K562 (cell line): ENCODE measurements around the gene ARID4B.

Source experiments
- CREM ChIP-seq: IDR thresholded peaks from 2 replicates; pipeline ENCODE4 v1.6.1; 2014; ENCODE audit warnings: antibody characterized with exemption, low read depth
- FOXA3 ChIP-seq, 2 experiments: fragments of 450-650 bp in 1 of 2; sonication (generic) in 1 of 2; formaldehyde crosslinking; IDR thresholded peaks in 1 of 2; conservative IDR thresholded peaks in 1 of 2; 2 replicates each; pipeline versions ENCODE4 v1.4.0 to v1.8.0; 2020 to 2022; ENCODE audit warnings: mild to moderate bottlenecking in 2 of 2, missing genetic modification reagents in 1 of 2
- SP2 ChIP-seq: IDR thresholded peaks from 2 replicates; pipeline ENCODE4 v1.6.1; 2011; ENCODE audit warnings: mild to moderate bottlenecking, low read depth, low read length, moderate library complexity; ENCODE audit not compliant: poor library complexity, severe bottlenecking; ENCODE audit errors: extremely low read depth
- U2AF2 ChIP-seq: fragments of 200-400 bp; formaldehyde crosslinking; optimal IDR thresholded peaks from 2 replicates; pipeline ENCODE3; 2017; ENCODE audit warnings: low read depth, mild to moderate bottlenecking, low read length
- ZBTB40 ChIP-seq, 2 experiments: fragments of 450-650 bp in 1 of 2; sonication (generic) in 1 of 2; formaldehyde crosslinking in 1 of 2; IDR thresholded peaks; 2 replicates each; pipeline versions ENCODE4 v1.7.1 to v1.9.0; 2016 to 2022; ENCODE audit warnings: inconsistent platforms in 1 of 2, mild to moderate bottlenecking in 1 of 2, missing genetic modification reagents in 1 of 2
- ZFP91 ChIP-seq: sonication (generic); formaldehyde crosslinking; IDR thresholded peaks from 2 replicates; pipeline ENCODE4 v1.8.0; 2022; ENCODE audit warnings: mild to moderate bottlenecking, missing genetic modification reagents

GRCh38 chr1:235239851-235240250 is 88.1 kb downstream of the ARID4B start:
- no peak for TF ChIP-seq SP2
- no peak for TF ChIP-seq CREM
- no peak for TF ChIP-seq ZBTB40 (IDR thresholded peaks at IDR 0.05)
- no peak for TF ChIP-seq ZBTB40 (CRISPR knock-in tag; IDR thresholded peaks at IDR 0.05)
- no peak for TF ChIP-seq ZFP91 (CRISPR knock-in tag)
- TF ChIP-seq U2AF2: no peak
- TF ChIP-seq FOXA3 (CRISPR knock-in tag; conservative IDR thresholded peaks at IDR 0.05 in 1 of 2, IDR thresholded peaks at IDR 0.05 in 1 of 2): no peak
